CD4-positive, alpha-beta T cell treated with Interleukin-1 beta for 1 hour (primary cell): ENCODE results near the gene LUZP1.
"Not testable (repeated sequence)": the region's sequence is repeated elsewhere in the genome, so short reads cannot be mapped to it uniquely, and the experiment has no call there.

Experiments used
- DNase-seq, 2 donors: peaks; one replicate each; pipeline ENCODE4 v3.0.0-alpha.2; 2020 to 2022

LUZP1 gene

GRCh38 chr1:23168445-23169194 is at the start of gene LUZP1:
Gene LUZP1, minus strand, starts transcription at chr1:23168856.
- peak; percentile 80 to 81 for DNase-seq

GRCh38 chr1:23217421-23218115 is 48.9 kb upstream of the LUZP1 start, which contains the start of gene HTR1D:
Gene HTR1D, minus strand, starts transcription at chr1:23217502. Its CDS starts 23,283 bp downstream, at chr1:23194219.
- no peak for DNase-seq

GRCh38 chr1:23216771-23217420 is 48.2 kb upstream of the LUZP1 start:
- peak in 1 of 2 donors; percentile 7 for DNase-seq

- no peak for DNase-seq
Measured at GRCh38 chr1:23215751-23216449, 47.2 kb upstream of the LUZP1 start.

GRCh38 chr1:23215291-23215690 is 46.6 kb upstream of the LUZP1 start:
- DNase-seq: no peak

GRCh38 chr1:23214640-23215039 is 46.0 kb upstream of the LUZP1 start:
- no peak for DNase-seq

GRCh38 chr1:23211955-23212354 is 43.3 kb upstream of the LUZP1 start:
- no peak for DNase-seq

- DNase-seq: no peak
Measured at GRCh38 chr1:23210963-23211362, 42.3 kb upstream of the LUZP1 start.

- DNase-seq: no peak
Measured at GRCh38 chr1:23210351-23210785, 41.7 kb upstream of the LUZP1 start.

- DNase-seq: no peak
Measured at GRCh38 chr1:23209770-23210169, 41.1 kb upstream of the LUZP1 start.

- DNase-seq: no peak
Measured at GRCh38 chr1:23208527-23208926, 39.9 kb upstream of the LUZP1 start.

- not testable (repeated sequence) for DNase-seq
Measured at GRCh38 chr1:23207733-23208132, 39.1 kb upstream of the LUZP1 start.

GRCh38 chr1:23202263-23202749 is 33.6 kb upstream of the LUZP1 start:
- DNase-seq: no peak

GRCh38 chr1:23200883-23201282 is 32.2 kb upstream of the LUZP1 start:
- no peak for DNase-seq

- DNase-seq: no peak
Measured at GRCh38 chr1:23198373-23198772, 29.7 kb upstream of the LUZP1 start.

GRCh38 chr1:23196627-23197328 is 28.1 kb upstream of the LUZP1 start:
- no peak for DNase-seq

GRCh38 chr1:23194119-23194984 is 25.7 kb upstream of the LUZP1 start:
- no peak for DNase-seq

GRCh38 chr1:23193391-23194118 is 24.9 kb upstream of the LUZP1 start:
- DNase-seq: no peak

- no peak for DNase-seq
Measured at GRCh38 chr1:23191199-23191598, 22.5 kb upstream of the LUZP1 start.

- not testable (repeated sequence) for DNase-seq
Measured at GRCh38 chr1:23188936-23189452, 20.3 kb upstream of the LUZP1 start.
